ENCODE results near the gene TOMM7. TPM values are rescaled to one million over a fixed set of nuclear protein-coding genes. Genes with fewer than 3 reads are reported as not detected.

The TOMM7 gene
- total RNA-seq, 1 donor from 2014 or later, result 292 TPM

GRCh38 chr7:22811746-22812280 lies 10.8 kb downstream of the TOMM7 start:
- Mint-ChIP-seq H3K4me1 (ENCODE audit: unreplicated experiment) (peaks cover 5% of the 10 kb centered on the region), H3K9me3 (ENCODE audit: unreplicated experiment) (no peaks in the 10 kb centered on the region), H3K4me3 (ENCODE audit: unreplicated experiment) (no peak overlapping the region), H3K27me3 (ENCODE audit: unreplicated experiment) (no peaks in the 10 kb centered on the region), H3K27ac (ENCODE audit: unreplicated experiment) (no peak overlapping the region), H3K36me3 (ENCODE audit: unreplicated experiment) (peaks cover 30% of the 10 kb centered on the region)
- no peak for TF ChIP-seq CTCF (IDR thresholded peaks at IDR 0.05)
- no peak for DNase-seq (ENCODE audit: extremely low spot score, unreplicated experiment)

- no peak for DNase-seq (ENCODE audit: extremely low spot score, unreplicated experiment)
- no peaks in the 10 kb centered on the region for H3K27me3 Mint-ChIP-seq (ENCODE audit: unreplicated experiment)
- H3K36me3 Mint-ChIP-seq (ENCODE audit: unreplicated experiment), result peaks cover 23% of the 10 kb centered on the region
- no peak overlapping the region for H3K27ac Mint-ChIP-seq (ENCODE audit: unreplicated experiment)
- no peak for TF ChIP-seq CTCF (IDR thresholded peaks at IDR 0.05)
- H3K4me1 Mint-ChIP-seq (ENCODE audit: unreplicated experiment), result peaks cover 5% of the 10 kb centered on the region
- H3K4me3 Mint-ChIP-seq (ENCODE audit: unreplicated experiment), result no peak overlapping the region
- H3K9me3 Mint-ChIP-seq (ENCODE audit: unreplicated experiment), result no peaks in the 10 kb centered on the region
Measured at GRCh38 chr7:22810843-22811242, 11.8 kb downstream of the TOMM7 start.

- H3K4me1 Mint-ChIP-seq (ENCODE audit: unreplicated experiment), result peaks cover 5% of the 10 kb centered on the region
- no peak for DNase-seq (ENCODE audit: extremely low spot score, unreplicated experiment)
- no peak overlapping the region for H3K4me3 Mint-ChIP-seq (ENCODE audit: unreplicated experiment)
- no peaks in the 10 kb centered on the region for H3K27me3 Mint-ChIP-seq (ENCODE audit: unreplicated experiment)
- no peaks in the 10 kb centered on the region for H3K9me3 Mint-ChIP-seq (ENCODE audit: unreplicated experiment)
- TF ChIP-seq CTCF (IDR thresholded peaks at IDR 0.05), result no peak
- H3K36me3 Mint-ChIP-seq (ENCODE audit: unreplicated experiment), result peaks cover 19% of the 10 kb centered on the region
- peak overlapping the region; percentile 24 for H3K27ac Mint-ChIP-seq (ENCODE audit: unreplicated experiment)
Measured at GRCh38 chr7:22809902-22810642, 12.6 kb downstream of the TOMM7 start.

GRCh38 chr7:22808140-22808539 lies 14.5 kb downstream of the TOMM7 start:
- Mint-ChIP-seq H3K4me3 (ENCODE audit: unreplicated experiment) (no peak overlapping the region), H3K27me3 (ENCODE audit: unreplicated experiment) (no peaks in the 10 kb centered on the region), H3K4me1 (ENCODE audit: unreplicated experiment) (no peaks in the 10 kb centered on the region), H3K36me3 (ENCODE audit: unreplicated experiment) (peaks cover 15% of the 10 kb centered on the region), H3K9me3 (ENCODE audit: unreplicated experiment) (no peaks in the 10 kb centered on the region), H3K27ac (ENCODE audit: unreplicated experiment) (no peak overlapping the region)
- no peak for DNase-seq (ENCODE audit: extremely low spot score, unreplicated experiment)
- TF ChIP-seq CTCF (IDR thresholded peaks at IDR 0.05), result no peak

GRCh38 chr7:22806752-22807151 lies 15.9 kb downstream of the TOMM7 start:
- Mint-ChIP-seq H3K27ac (ENCODE audit: unreplicated experiment) (no peak overlapping the region), H3K4me1 (ENCODE audit: unreplicated experiment) (no peaks in the 10 kb centered on the region), H3K36me3 (ENCODE audit: unreplicated experiment) (peaks cover 1% of the 10 kb centered on the region), H3K4me3 (ENCODE audit: unreplicated experiment) (no peak overlapping the region), H3K27me3 (ENCODE audit: unreplicated experiment) (no peaks in the 10 kb centered on the region), H3K9me3 (ENCODE audit: unreplicated experiment) (no peaks in the 10 kb centered on the region)
- no peak for TF ChIP-seq CTCF (IDR thresholded peaks at IDR 0.05)
- DNase-seq (ENCODE audit: extremely low spot score, unreplicated experiment), result no peak

Measured in osteocyte (in vitro differentiated cells).